Measurements from ENCODE around the gene SPART. TPM values are rescaled to one million over a fixed set of nuclear protein-coding genes. Genes with fewer than 3 reads are reported as not detected.

Gene SPART, protein sequence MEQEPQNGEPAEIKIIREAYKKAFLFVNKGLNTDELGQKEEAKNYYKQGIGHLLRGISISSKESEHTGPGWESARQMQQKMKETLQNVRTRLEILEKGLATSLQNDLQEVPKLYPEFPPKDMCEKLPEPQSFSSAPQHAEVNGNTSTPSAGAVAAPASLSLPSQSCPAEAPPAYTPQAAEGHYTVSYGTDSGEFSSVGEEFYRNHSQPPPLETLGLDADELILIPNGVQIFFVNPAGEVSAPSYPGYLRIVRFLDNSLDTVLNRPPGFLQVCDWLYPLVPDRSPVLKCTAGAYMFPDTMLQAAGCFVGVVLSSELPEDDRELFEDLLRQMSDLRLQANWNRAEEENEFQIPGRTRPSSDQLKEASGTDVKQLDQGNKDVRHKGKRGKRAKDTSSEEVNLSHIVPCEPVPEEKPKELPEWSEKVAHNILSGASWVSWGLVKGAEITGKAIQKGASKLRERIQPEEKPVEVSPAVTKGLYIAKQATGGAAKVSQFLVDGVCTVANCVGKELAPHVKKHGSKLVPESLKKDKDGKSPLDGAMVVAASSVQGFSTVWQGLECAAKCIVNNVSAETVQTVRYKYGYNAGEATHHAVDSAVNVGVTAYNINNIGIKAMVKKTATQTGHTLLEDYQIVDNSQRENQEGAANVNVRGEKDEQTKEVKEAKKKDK
- total RNA-seq (2022; extraction: Qiagen RNA extraction): 19.9 to 29.5 TPM (median 21.1 TPM) in 5 replicates

DNA sequence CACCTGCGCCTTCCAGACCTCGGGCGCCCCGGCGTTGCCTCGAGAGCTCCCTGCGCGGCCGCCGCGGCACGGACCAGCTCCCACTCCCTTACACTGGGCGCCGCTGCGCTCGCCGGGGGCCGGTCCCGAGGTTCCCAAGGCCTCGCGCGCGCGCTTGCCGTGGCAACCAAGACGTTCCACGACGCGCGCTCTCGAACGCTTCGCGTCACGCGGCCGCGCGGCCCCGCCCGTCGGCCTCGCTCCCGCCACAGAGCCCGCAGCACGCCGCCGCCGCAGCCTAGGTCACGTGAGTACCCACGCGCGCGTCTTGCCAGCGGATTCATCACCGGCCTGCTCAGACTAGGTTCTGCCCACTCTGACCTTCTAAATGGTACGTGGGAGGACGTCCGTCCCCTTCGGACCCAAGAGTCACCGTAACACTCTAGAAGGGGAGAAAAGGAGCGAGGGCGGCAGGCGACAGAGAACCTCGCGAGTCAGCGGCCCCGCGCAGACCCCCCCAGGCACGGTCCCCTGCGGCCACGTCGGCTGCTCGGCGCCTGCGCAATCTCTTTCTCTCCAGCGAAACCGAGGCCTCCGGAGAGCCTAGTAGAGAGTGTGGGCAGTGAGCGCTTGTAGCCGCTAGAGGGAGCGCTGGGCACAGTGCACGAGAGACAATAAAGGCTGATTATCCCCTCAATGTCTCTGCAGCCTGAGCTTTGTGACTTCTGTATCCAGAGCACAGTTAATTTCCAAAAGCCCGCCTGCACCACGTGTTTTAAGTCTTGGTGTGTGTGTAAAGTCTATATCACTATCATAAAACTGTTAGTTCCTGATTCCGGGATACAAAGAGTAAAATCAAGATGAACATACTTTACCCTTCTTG is at the start of gene SPART:
Gene SPART, minus strand, starts transcription at position 173 of the 862 bp plus-strand sequence. CDS start 10,564 bp downstream, outside the sequence.

DNA sequence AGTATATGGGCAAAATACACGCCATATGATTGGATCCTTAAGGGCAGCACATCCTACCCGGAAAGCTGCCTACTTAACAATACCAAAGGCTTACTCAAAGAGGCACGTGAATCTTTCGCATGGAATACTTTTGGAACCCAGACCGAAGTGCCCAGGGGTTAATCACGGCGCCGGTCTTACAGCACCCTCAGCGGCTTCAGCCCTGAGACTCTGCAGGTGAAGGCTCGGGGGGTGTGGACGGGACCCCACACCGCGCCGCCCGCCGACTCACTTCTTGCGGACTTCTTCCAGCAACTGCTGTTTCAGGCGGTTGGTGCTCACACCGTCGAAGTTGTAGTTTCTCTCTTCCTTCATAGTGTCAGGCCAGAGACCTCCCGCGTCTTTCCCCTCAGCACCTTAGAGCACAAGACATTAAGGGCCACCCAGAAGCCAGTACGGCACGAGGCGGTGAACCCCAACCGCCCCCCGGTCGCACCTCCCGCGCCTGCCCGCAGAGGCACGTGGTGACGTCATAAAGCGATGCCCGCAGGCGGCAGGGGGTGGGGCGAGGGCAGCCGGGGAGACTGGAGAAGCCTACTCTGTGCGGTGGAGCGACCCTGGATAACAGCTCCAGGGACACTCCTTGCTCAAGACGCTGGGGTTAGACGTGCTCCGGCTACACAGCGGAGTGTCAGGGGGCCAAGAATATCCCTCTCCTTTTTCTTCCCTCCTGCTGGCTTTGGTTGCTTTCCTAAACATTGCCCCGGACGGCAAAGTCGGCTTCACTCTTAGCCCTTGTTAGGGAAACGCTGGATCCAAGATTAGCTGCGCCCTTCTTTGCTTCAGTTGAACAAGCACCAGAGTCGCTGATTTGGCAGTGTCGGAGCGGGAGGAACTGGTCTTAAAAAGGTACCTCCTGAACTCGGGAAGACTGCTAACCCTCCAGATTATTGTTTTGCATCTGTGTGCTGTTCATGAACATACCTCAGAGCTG is 48.5 kb downstream of the SPART start, which contains the start of gene CCDC169:
Gene CCDC169, minus strand, starts transcription at position 449 of the 973 bp plus-strand sequence. Its CDS starts 95 bp downstream, at position 354.

Other genes with a start within 250 kb of the SPART start
- 0.92 to 1.6 TPM (median 0.97 TPM) in 5 replicates for gene DCLK1, start 215.0 kb downstream of the SPART start, total RNA-seq (2022; extraction: Qiagen RNA extraction)
- gene SOHLH2, start 131.8 kb downstream of the SPART start, total RNA-seq (2022; extraction: Qiagen RNA extraction): not detected in 5 replicates
- gene CCDC169, start 48.6 kb downstream of the SPART start, total RNA-seq (2022; extraction: Qiagen RNA extraction): 0.16 to 0.67 TPM (median 0.22 TPM) in 5 replicates
- gene CCNA1, start 86.1 kb upstream of the SPART start, total RNA-seq (2022; extraction: Qiagen RNA extraction): 0.28 to 0.56 TPM (median 0.45 TPM) in 5 replicates

All from A549 treated with Hydrocortisone at 1 μM for 4 hours (cell line).